ENCODE data around the gene DEFB125. TPM values are rescaled to one million over a fixed set of nuclear protein-coding genes. Genes with fewer than 3 reads are reported as not detected.
"Not testable (repeated sequence)": the region's sequence is repeated elsewhere in the genome, so short reads cannot be mapped to it uniquely, and the experiment has no call there.

The DEFB125 gene
- total and polyA plus RNA-seq, 2 donors from 2014 or later, result not detected

GRCh38 chr20:90651-91050 lies 3.2 kb downstream of the DEFB125 start:
- FAIRE-seq (no peak), DNase-seq (no peak)
- no peaks in the 10 kb centered on the region for H3K36me3 ChIP-seq (ENCODE audit: control insufficient read depth in 2 of 3, insufficient read depth in 3 of 3, low read length in 3 of 3)
- no peak overlapping the region for H3K4me3 ChIP-seq (ENCODE audit: low read length in 3 of 3)
- no peak overlapping the region for H3K9ac ChIP-seq (ENCODE audit: low read length in 3 of 3)
- no peak overlapping the region for H3K27ac ChIP-seq (ENCODE audit: low read depth in 2 of 2, low read length in 2 of 2)
- H3K27me3 ChIP-seq (ENCODE audit: control insufficient read depth, insufficient read depth, low read length), result no peaks in the 10 kb centered on the region
- H3K9me3 ChIP-seq (ENCODE audit: control insufficient read depth in 2 of 3, insufficient read depth in 1 of 3, low read length in 3 of 3), result peaks cover 0 to 2% (median 0%) of the 10 kb centered on the region in 3 donors
- intact Hi-C loops (cut with DNase I), result no loop called here
- TF ChIP-seq CTCF (IDR thresholded peaks at IDR 0.05; ENCODE audit: borderline replicate concordance, extremely low read depth, insufficient read depth), result no peak
- H3K4me1 ChIP-seq (ENCODE audit: control insufficient read depth in 2 of 3, insufficient read depth in 2 of 3, low read depth in 1 of 3, low read length in 3 of 3), result no peaks in the 10 kb centered on the region

GRCh38 chr20:93641-94040 lies 6.2 kb downstream of the DEFB125 start:
- Histone ChIP-seq H3K4me3 (ENCODE audit: low read length in 3 of 3) (no peak overlapping the region), H3K27me3 (ENCODE audit: control insufficient read depth, insufficient read depth, low read length) (no peaks in the 10 kb centered on the region), H3K9me3 (ENCODE audit: control insufficient read depth in 2 of 3, insufficient read depth in 1 of 3, low read length in 3 of 3) (peaks cover 0 to 2% (median 0%) of the 10 kb centered on the region in 3 donors), H3K9ac (ENCODE audit: low read length in 3 of 3) (no peak overlapping the region), H3K27ac (ENCODE audit: low read depth in 2 of 2, low read length in 2 of 2) (no peak overlapping the region), H3K36me3 (ENCODE audit: control insufficient read depth in 2 of 3, insufficient read depth in 3 of 3, low read length in 3 of 3) (no peaks in the 10 kb centered on the region), H3K4me1 (ENCODE audit: control insufficient read depth in 2 of 3, insufficient read depth in 2 of 3, low read depth in 1 of 3, low read length in 3 of 3) (no peaks in the 10 kb centered on the region)
- DNase-seq (no peak), FAIRE-seq (no peak)
- no peak for TF ChIP-seq CTCF (IDR thresholded peaks at IDR 0.05; ENCODE audit: borderline replicate concordance, extremely low read depth, insufficient read depth)
- intact Hi-C loops (cut with DNase I), result no loop called here

GRCh38 chr20:95215-95614 lies 7.7 kb downstream of the DEFB125 start:
- no peak overlapping the region for H3K4me3 ChIP-seq (ENCODE audit: low read length in 3 of 3)
- intact Hi-C loops (cut with DNase I), result no loop called here
- peaks cover 0 to 2% (median 0%) of the 10 kb centered on the region in 3 donors for H3K9me3 ChIP-seq (ENCODE audit: control insufficient read depth in 2 of 3, insufficient read depth in 1 of 3, low read length in 3 of 3)
- H3K4me1 ChIP-seq (ENCODE audit: control insufficient read depth in 2 of 3, insufficient read depth in 2 of 3, low read depth in 1 of 3, low read length in 3 of 3), result no peaks in the 10 kb centered on the region
- H3K27ac ChIP-seq (ENCODE audit: low read depth in 2 of 2, low read length in 2 of 2), result no peak overlapping the region
- H3K9ac ChIP-seq (ENCODE audit: low read length in 3 of 3), result no peak overlapping the region
- H3K27me3 ChIP-seq (ENCODE audit: control insufficient read depth, insufficient read depth, low read length), result no peaks in the 10 kb centered on the region
- no peak for DNase-seq
- no peaks in the 10 kb centered on the region for H3K36me3 ChIP-seq (ENCODE audit: control insufficient read depth in 2 of 3, insufficient read depth in 3 of 3, low read length in 3 of 3)
- no peak for FAIRE-seq
- TF ChIP-seq CTCF (IDR thresholded peaks at IDR 0.05; ENCODE audit: borderline replicate concordance, extremely low read depth, insufficient read depth), result no peak

DNA sequence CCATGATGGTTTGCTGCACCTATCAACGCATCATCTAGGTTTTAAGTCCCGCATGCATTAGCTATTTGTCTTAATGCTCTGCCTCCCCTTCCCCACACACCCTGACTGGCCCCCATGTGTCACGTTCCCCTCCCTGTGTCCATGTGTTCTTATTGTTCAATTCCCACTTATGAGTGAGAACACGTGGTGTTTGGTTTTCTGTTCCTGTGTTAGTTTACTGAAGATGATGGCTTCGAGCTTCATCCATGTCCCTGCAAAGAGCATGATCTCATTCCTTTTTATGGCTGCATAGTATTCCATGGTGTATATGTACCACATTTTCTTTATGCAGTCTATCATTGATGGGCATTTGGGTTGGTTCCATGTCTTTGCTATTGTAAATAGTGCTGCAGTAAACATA lies 10.2 kb downstream of the DEFB125 start:
- H3K27me3 ChIP-seq (ENCODE audit: control insufficient read depth, insufficient read depth, low read length); H3K4me3 ChIP-seq (ENCODE audit: low read length in 3 of 3); DNase-seq; intact Hi-C loops (cut with DNase I); H3K27ac ChIP-seq (ENCODE audit: low read depth in 2 of 2, low read length in 2 of 2); H3K9me3 ChIP-seq (ENCODE audit: control insufficient read depth in 2 of 3, insufficient read depth in 1 of 3, low read length in 3 of 3); H3K36me3 ChIP-seq (ENCODE audit: control insufficient read depth in 2 of 3, insufficient read depth in 3 of 3, low read length in 3 of 3); H3K9ac ChIP-seq (ENCODE audit: low read length in 3 of 3); FAIRE-seq; H3K4me1 ChIP-seq (ENCODE audit: control insufficient read depth in 2 of 3, insufficient read depth in 2 of 3, low read depth in 1 of 3, low read length in 3 of 3): not testable (repeated sequence)

All from kidney (tissue), 14 donors.